Thyroid gland (tissue), 4 donors: Measurements from ENCODE around the gene FOXO1. TPM values are rescaled to one million over a fixed set of nuclear protein-coding genes. Genes with fewer than 3 reads are reported as not detected.

Experiments
- DNase-seq, 2 donors: peaks; one replicate each; pipeline ENCODE4 v3.0.0-alpha.2; 2019
- H3K27ac ChIP-seq, 3 donors: fragments of 200-600 bp; sonication (generic); 1 replicate in 2 of 3; 2 replicates in 1 of 3; pipeline ENCODE4 v1.5.1; 2016 to 2019; ENCODE audit warnings: mild to moderate bottlenecking in 1 of 3, moderate library complexity in 1 of 3
- H3K27me3 ChIP-seq: fragments of 200-600 bp; sonication (generic); one replicate; pipeline ENCODE4 v1.5.1; 2019
- H3K36me3 ChIP-seq, 2 donors: fragments of 200-600 bp; sonication (generic); one replicate each; pipeline ENCODE4 v1.5.1; 2016 to 2019
- H3K4me1 ChIP-seq, 2 donors: fragments of 200-600 bp; sonication (generic); one replicate each; pipeline ENCODE4 v1.5.1; 2017 to 2019
- H3K4me3 ChIP-seq, 3 donors: fragments of 200-600 bp; sonication (generic); replicated peaks in 1 of 3; 1 replicate in 2 of 3; 2 replicates in 1 of 3; pipeline ENCODE4 v1.5.1; 2016; ENCODE audit warnings: mild to moderate bottlenecking in 1 of 3
- H3K9me3 ChIP-seq: fragments of 200-600 bp; sonication (generic); one replicate; pipeline ENCODE4 v1.5.1; 2017
- CTCF ChIP-seq, 6 experiments: fragments of 200-600 bp in 3 of 6; fragments of 450-650 bp in 3 of 6; sonication (generic) in 3 of 6; IDR thresholded peaks; one replicate each; pipeline ENCODE4 v1.5.1; 2016 to 2019; ENCODE audit warnings: antibody characterized with exemption in 6 of 6, mild to moderate bottlenecking in 2 of 6, inconsistent platforms in 1 of 6, moderate library complexity in 1 of 6
- POLR2A ChIP-seq, 2 donors: fragments of 450-650 bp; IDR thresholded peaks; one replicate each; pipeline ENCODE4 v1.6.1; 2017; ENCODE audit warnings: antibody characterized with exemption in 2 of 2, mild to moderate bottlenecking in 2 of 2, moderate library complexity in 1 of 2
- WGBS, 2 donors: methylation state at CpG; one replicate each; pipeline ENCODE4 v1.1.5; 2017; 5-methylcytosine and 5-hydroxymethylcytosine counted together
- intact Hi-C: fragments of 100-400 bp; cut with DNase I; formaldehyde crosslinking; loops from one replicate; pipeline ENCODE4 v1.15.1; 2023
- total RNA-seq, 4 donors: library from RNA; depleted of rRNA; stranded (reverse); fragments of >200 nt; gene quantifications; one replicate each; pipeline ENCODE4 v1.2.3, GENCODE V29; 2016

Gene FOXO1
- total RNA-seq, 4 donors from 2014 or later, result 65.2 to 92.9 (median 70.0) TPM

- no peak for DNase-seq
- Histone ChIP-seq H3K27ac (no peak overlapping the region), H3K36me3 (no peaks in the 10 kb centered on the region), H3K27me3 (no peaks in the 10 kb centered on the region), H3K9me3 (no peaks in the 10 kb centered on the region), H3K4me1 (peaks cover 41% of the 10 kb centered on the region in 2 donors), H3K4me3 (no peak overlapping the region)
- TF ChIP-seq CTCF (IDR thresholded peaks at IDR 0.05) (no peak), POLR2A (IDR thresholded peaks at IDR 0.05) (no peak)
- 73 to 79% methylated on average over 2 of the region's 2 CpGs for WGBS, 2 donors
- intact Hi-C loops, result no loop called here
These were observed 66.7 kb downstream of the FOXO1 start for GRCh38 chr13:40599747-40600146.

GRCh38 chr13:40599124-40599523 is 67.3 kb downstream of the FOXO1 start:
- H3K27me3 ChIP-seq, result no peaks in the 10 kb centered on the region
- no peak overlapping the region for H3K27ac ChIP-seq
- 89 to 91% methylated on average over 5 of the region's 5 CpGs for WGBS, 2 donors

GRCh38 chr13:40598569-40598968 is 67.9 kb downstream of the FOXO1 start:
- WGBS, 2 donors, result 85 to 93% methylated on average over 1 of the region's 1 CpG
- peak overlapping the region in 1 of 3 donors; percentile 63 for H3K27ac ChIP-seq
- no peaks in the 10 kb centered on the region for H3K36me3 ChIP-seq
- no peak overlapping the region for H3K4me3 ChIP-seq
- DNase-seq, result no peak
- no peaks in the 10 kb centered on the region for H3K27me3 ChIP-seq
- H3K4me1 ChIP-seq, result peaks cover 51 to 52% of the 10 kb centered on the region in 2 donors
- TF ChIP-seq POLR2A (IDR thresholded peaks at IDR 0.05) (no peak), CTCF (IDR thresholded peaks at IDR 0.05) (no peak)
- intact Hi-C loops, result no loop called here
- H3K9me3 ChIP-seq, result no peaks in the 10 kb centered on the region

More at GRCh38 chr13:40599124-40599523, 67.3 kb downstream of the FOXO1 start:
- Histone ChIP-seq H3K4me3 (no peak overlapping the region), H3K4me1 (peaks cover 45 to 46% of the 10 kb centered on the region in 2 donors), H3K36me3 (no peaks in the 10 kb centered on the region), H3K9me3 (no peaks in the 10 kb centered on the region)
- DNase-seq, result no peak
- TF ChIP-seq POLR2A (IDR thresholded peaks at IDR 0.05) (no peak), CTCF (IDR thresholded peaks at IDR 0.05) (no peak)
- intact Hi-C loops, result no loop called here

GRCh38 chr13:40597735-40598365 is 68.6 kb downstream of the FOXO1 start:
- TF ChIP-seq POLR2A (IDR thresholded peaks at IDR 0.05) (no peak), CTCF (IDR thresholded peaks at IDR 0.05) (no peak)
- peak; percentile 67 to 77 for DNase-seq
- Histone ChIP-seq H3K9me3 (no peaks in the 10 kb centered on the region), H3K4me1 (peaks cover 55 to 59% of the 10 kb centered on the region in 2 donors), H3K36me3 (no peaks in the 10 kb centered on the region), H3K4me3 (no peak overlapping the region), H3K27ac (peak overlapping the region; percentile 25 to 63 (median 41)), H3K27me3 (no peaks in the 10 kb centered on the region)
- WGBS, 2 donors, result 39 to 41% methylated on average over 11 of the region's 11 CpGs
- intact Hi-C loops, result no loop called here

GRCh38 chr13:40596484-40596883 is 70.0 kb downstream of the FOXO1 start:
- TF ChIP-seq POLR2A (IDR thresholded peaks at IDR 0.05), result no peak
- no peak for TF ChIP-seq CTCF (IDR thresholded peaks at IDR 0.05)
- WGBS, 2 donors, result 80 to 86% methylated on average over 4 of the region's 4 CpGs
- H3K4me1 ChIP-seq, result peaks cover 69 to 72% of the 10 kb centered on the region in 2 donors
- DNase-seq, result no peak
- peak overlapping the region in 1 of 3 donors; percentile 63 for H3K27ac ChIP-seq
- H3K36me3 ChIP-seq, result no peaks in the 10 kb centered on the region
- H3K9me3 ChIP-seq, result no peaks in the 10 kb centered on the region
- H3K27me3 ChIP-seq, result no peaks in the 10 kb centered on the region
- intact Hi-C loops, result no loop called here
- H3K4me3 ChIP-seq, result no peak overlapping the region
